HepG2 (cell line): Measurements from ENCODE around the gene DNAAF8. TPM values are rescaled to one million over a fixed set of nuclear protein-coding genes. Genes with fewer than 3 reads are reported as not detected.

Experiments used
- ATAC-seq: fragments of 200-7000 bp; cut with Tn5 transposase; 3 replicates; pipeline ENCODE4 v1.9.1; 2020; ENCODE audit warnings: mild to moderate bottlenecking, moderate library complexity
- BruUV-seq: library from RNA; stranded (reverse); fragments of 400-500 nt; replicated peaks from 2 replicates; lab custom pipeline; 2021; lab: Mats Ljungman, UMichigan
- CTCF ChIA-PET: fragments of 300-600 bp; formaldehyde crosslinking; extraction: SDS; loops from one replicate; lab custom pipeline; 2021; ENCODE audit warnings: low total read pairs, inconsistent platforms, low intra/inter-chr PET ratio; lab: Yijun Ruan, JAX
- POLR2A ChIA-PET: fragments of 350-600 bp; sonication (Branson Sonifier 250); formaldehyde crosslinking; loops from one replicate; lab custom pipeline; 2020; ENCODE audit warnings: antibody characterized with exemption, inconsistent platforms; lab: Yijun Ruan, JAX
- DNase-seq: peaks from one replicate; pipeline ENCODE4 v3.0.0-alpha.2; 2015; ENCODE audit warnings: low spot score
- FAIRE-seq: peaks from 3 replicates; lab custom pipeline; 2011; peaks lifted over from hg19 to GRCh38; lab: Jason Lieb, UNC
- H2AFZ ChIP-seq: one replicate; pipeline ENCODE4 v1.6.1; 2011; ENCODE audit warnings: low read length, inconsistent platforms
- H3K27ac ChIP-seq: fragments of 300-600 bp; 3 replicates; pipeline ENCODE4 v1.8.0; 2011; ENCODE audit warnings: mixed run types, mild to moderate bottlenecking, mixed read lengths, low read length, inconsistent platforms; ENCODE audit not compliant: insufficient read depth; ENCODE audit errors: extremely low read length
- H3K27me3 ChIP-seq, 2 experiments: fragments of 200-600 bp in 1 of 2; 2 replicates in 1 of 2; 3 replicates in 1 of 2; pipeline versions ENCODE4 v1.6.0 to v1.8.0; 2011; ENCODE audit warnings: low read length in 2 of 2, mild to moderate bottlenecking in 2 of 2, moderate library complexity in 2 of 2, inconsistent platforms in 1 of 2; ENCODE audit not compliant: insufficient read depth in 2 of 2, control insufficient read depth in 1 of 2
- H3K36me3 ChIP-seq, 2 experiments: fragments of 200-600 bp in 1 of 2; replicated peaks in 1 of 2; 2 replicates in 1 of 2; 3 replicates in 1 of 2; pipeline versions ENCODE4 v1.5.1 to v1.8.0; 2011; ENCODE audit warnings: low read length in 2 of 2, inconsistent platforms in 1 of 2; ENCODE audit not compliant: insufficient read depth in 2 of 2, control insufficient read depth in 1 of 2
- H3K4me1 ChIP-seq: 2 replicates; pipeline ENCODE4 v1.5.1; 2012; ENCODE audit warnings: low read length, inconsistent platforms; ENCODE audit not compliant: insufficient read depth
- H3K4me2 ChIP-seq: 2 replicates; pipeline ENCODE4 v1.6.0; 2011; ENCODE audit warnings: low read depth, low read length, inconsistent platforms
- H3K4me3 ChIP-seq, 3 experiments: fragments of 200-600 bp in 1 of 3; sonication (generic), shearing (Covaris generic) in 1 of 3; replicated peaks in 1 of 3; 2 replicates each; pipeline ENCODE4 v1.5.1; 2011 to 2016; ENCODE audit warnings: low read length in 3 of 3, inconsistent platforms in 2 of 3, low read depth in 2 of 3, mild to moderate bottlenecking in 2 of 3, control low read depth in 1 of 3, mixed read lengths in 1 of 3; ENCODE audit not compliant: insufficient read depth in 1 of 3
- H3K79me2 ChIP-seq: one replicate; pipeline ENCODE4 v1.6.1; 2011; ENCODE audit warnings: low read length, inconsistent platforms; ENCODE audit not compliant: insufficient read depth
- H3K9ac ChIP-seq: 2 replicates; pipeline ENCODE4 v1.6.0; 2011; ENCODE audit warnings: mild to moderate bottlenecking, low read depth, low read length, inconsistent platforms; ENCODE audit not compliant: insufficient read depth
- H3K9me3 ChIP-seq: 2 replicates; pipeline ENCODE4 v1.5.1; 2012; ENCODE audit warnings: mild to moderate bottlenecking, low read length
- H4K20me1 ChIP-seq: 2 replicates; pipeline ENCODE4 v1.6.0; 2011; ENCODE audit warnings: inconsistent platforms, mild to moderate bottlenecking, low read length, moderate library complexity; ENCODE audit not compliant: insufficient read depth
- FOXP1 ChIP-seq, 2 experiments: fragments of 450-650 bp in 1 of 2; IDR thresholded peaks; 2 replicates each; pipeline ENCODE4 v1.6.1; 2017 to 2018; ENCODE audit warnings: antibody characterized with exemption in 1 of 2
- MEIS2 ChIP-seq: sonication (generic); formaldehyde crosslinking; IDR thresholded peaks from 2 replicates; pipeline ENCODE4 v1.9.0; 2021; ENCODE audit warnings: mild to moderate bottlenecking, missing genetic modification reagents
- NR3C1 ChIP-seq: sonication (generic); formaldehyde crosslinking; IDR thresholded peaks from 2 replicates; pipeline ENCODE4 v1.4.0; 2020; ENCODE audit warnings: missing genetic modification reagents
- ZNF333 ChIP-seq: sonication (generic); formaldehyde crosslinking; IDR thresholded peaks from 2 replicates; pipeline ENCODE4 v1.4.0; 2020; ENCODE audit warnings: mild to moderate bottlenecking, missing genetic modification reagents, borderline replicate concordance
- ZNF343 ChIP-seq: sonication (generic); formaldehyde crosslinking; IDR thresholded peaks from 2 replicates; pipeline ENCODE4 v1.4.0; 2020; ENCODE audit warnings: mild to moderate bottlenecking, missing genetic modification reagents
- WGBS: methylation state at CpG from one replicate; pipeline ENCODE4 v1.1.6; 2017; ENCODE audit warnings: low lambda C conversion rate; 5-methylcytosine and 5-hydroxymethylcytosine counted together
- in situ Hi-C: cut with HindIII; loops from 2 replicates; pipeline ENCODE4 v1.10.0; 2017; ENCODE audit warnings: low pct_unique_long_range_greater_than_20kb; ENCODE audit not compliant: extremely low pct_ligation_motif_present
- intact Hi-C: fragments of 100-400 bp; cut with micrococcal nuclease; formaldehyde crosslinking; loops from one replicate; pipeline ENCODE4 v1.10.0; 2022; ENCODE audit not compliant: unreplicated experiment
- polyA plus RNA-seq, 8 experiments: library from polyadenylated mRNA; depleted of rRNA in 3 of 8; stranded (reverse) in 7 of 8; unstranded in 1 of 8; fragments of >200 nt; fragmentation: Illumina TruSeq in 4 of 8; extraction: Trizol in 4 of 8; gene quantifications; 2 replicates each; pipeline versions ENCODE4 v1.2.1 to v1.2.3, GENCODE V29; 2011 to 2016; ENCODE audit warnings: low read depth in 4 of 8, missing spikeins in 1 of 8, mixed read lengths in 1 of 8; ENCODE audit not compliant: insufficient read depth in 1 of 8
- total RNA-seq, 5 experiments: library from RNA; depleted of rRNA; stranded (reverse); fragments of >200 nt; fragmentation: Illumina TruSeq; extraction: Trizol; gene quantifications; 2 replicates each; pipeline ENCODE4 v1.2.3, GENCODE V29; 2016; ENCODE audit warnings: low read depth in 1 of 5
- TF ChIP-seq, protein P1 (sequence below): sonication (generic); formaldehyde crosslinking; IDR thresholded peaks from 2 replicates; pipeline ENCODE4; 2020; ENCODE audit warnings: missing genetic modification reagents, mild to moderate bottlenecking, borderline replicate concordance
- TF ChIP-seq, protein P2 (sequence below): sonication (generic); formaldehyde crosslinking; IDR thresholded peaks from 2 replicates; pipeline ENCODE4 v1.8.1; 2023; ENCODE audit warnings: missing genetic modification reagents, mild to moderate bottlenecking, borderline replicate concordance

The DNAAF8 gene
- total and polyA plus RNA-seq, 2 of the 13 experiments (the other 11 are each of a cell fraction or from before 2014, with no cell fraction given) = 0.44 TPM; not detected in 1

DNA sequence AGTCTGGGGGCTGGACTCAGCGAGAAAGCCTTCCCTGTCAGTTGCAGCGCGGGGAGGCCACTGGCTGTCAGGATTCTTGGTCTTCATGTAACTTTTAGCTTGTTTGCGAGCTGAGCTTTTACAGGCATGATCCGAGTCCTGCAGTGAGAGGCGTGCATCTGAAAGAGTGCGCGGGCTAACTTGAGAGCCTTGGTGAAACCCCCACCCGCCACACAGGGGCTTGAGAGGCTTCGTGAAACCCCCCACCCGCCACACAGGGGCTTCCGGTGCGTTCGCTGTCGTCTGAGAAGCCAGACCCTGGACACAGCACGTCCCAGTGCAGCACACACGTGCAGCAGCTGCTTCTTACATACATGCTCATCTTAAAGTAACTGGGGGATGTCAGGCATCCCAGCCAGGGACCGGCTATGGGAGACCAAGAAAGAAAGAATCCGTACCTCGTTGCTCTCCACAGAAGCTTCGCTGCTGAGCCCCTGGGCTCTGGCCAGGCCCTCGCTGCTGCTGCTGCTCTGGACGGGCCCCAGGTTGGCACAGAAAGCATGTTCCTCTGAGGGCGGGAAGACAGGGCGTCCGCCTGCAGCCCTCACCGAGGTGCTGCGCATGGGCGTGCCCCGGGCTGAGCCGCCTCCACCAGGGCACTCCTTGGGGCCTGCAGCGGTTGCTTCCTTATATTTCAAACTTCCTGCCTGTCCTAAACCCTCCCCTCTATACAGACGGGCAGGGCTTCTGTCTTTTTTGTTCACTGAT, 33.2 kb upstream of the DNAAF8 start:
- no peak overlapping the region for H3K4me2 ChIP-seq
- in situ Hi-C loops (no loop called here), intact Hi-C loops (no loop called here)
- no peaks in the 10 kb centered on the region for H3K9me3 ChIP-seq
- H2AFZ ChIP-seq = no peak overlapping the region
- no peaks in the 10 kb centered on the region for H3K79me2 ChIP-seq
- peaks cover 34% of the 10 kb centered on the region for H3K4me1 ChIP-seq
- no peak overlapping the region for H3K4me3 ChIP-seq
- no peaks in the 10 kb centered on the region for H4K20me1 ChIP-seq
- CTCF ChIA-PET = no interaction called here
- TF ChIP-seq, protein P1, sequence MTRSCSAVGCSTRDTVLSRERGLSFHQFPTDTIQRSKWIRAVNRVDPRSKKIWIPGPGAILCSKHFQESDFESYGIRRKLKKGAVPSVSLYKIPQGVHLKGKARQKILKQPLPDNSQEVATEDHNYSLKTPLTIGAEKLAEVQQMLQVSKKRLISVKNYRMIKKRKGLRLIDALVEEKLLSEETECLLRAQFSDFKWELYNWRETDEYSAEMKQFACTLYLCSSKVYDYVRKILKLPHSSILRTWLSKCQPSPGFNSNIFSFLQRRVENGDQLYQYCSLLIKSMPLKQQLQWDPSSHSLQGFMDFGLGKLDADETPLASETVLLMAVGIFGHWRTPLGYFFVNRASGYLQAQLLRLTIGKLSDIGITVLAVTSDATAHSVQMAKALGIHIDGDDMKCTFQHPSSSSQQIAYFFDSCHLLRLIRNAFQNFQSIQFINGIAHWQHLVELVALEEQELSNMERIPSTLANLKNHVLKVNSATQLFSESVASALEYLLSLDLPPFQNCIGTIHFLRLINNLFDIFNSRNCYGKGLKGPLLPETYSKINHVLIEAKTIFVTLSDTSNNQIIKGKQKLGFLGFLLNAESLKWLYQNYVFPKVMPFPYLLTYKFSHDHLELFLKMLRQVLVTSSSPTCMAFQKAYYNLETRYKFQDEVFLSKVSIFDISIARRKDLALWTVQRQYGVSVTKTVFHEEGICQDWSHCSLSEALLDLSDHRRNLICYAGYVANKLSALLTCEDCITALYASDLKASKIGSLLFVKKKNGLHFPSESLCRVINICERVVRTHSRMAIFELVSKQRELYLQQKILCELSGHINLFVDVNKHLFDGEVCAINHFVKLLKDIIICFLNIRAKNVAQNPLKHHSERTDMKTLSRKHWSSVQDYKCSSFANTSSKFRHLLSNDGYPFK (CRISPR knock-in tag) = no peak
- TF ChIP-seq ZNF343 (CRISPR knock-in tag) (no peak), MEIS2 (CRISPR knock-in tag) (no peak), ZNF333 (no peak), NR3C1 (CRISPR knock-in tag) (no peak), FOXP1 (IDR thresholded peaks at IDR 0.05) (no peak), FOXP1 (CRISPR knock-in tag; IDR thresholded peaks at IDR 0.05) (no peak)
- TF ChIP-seq, protein P2, sequence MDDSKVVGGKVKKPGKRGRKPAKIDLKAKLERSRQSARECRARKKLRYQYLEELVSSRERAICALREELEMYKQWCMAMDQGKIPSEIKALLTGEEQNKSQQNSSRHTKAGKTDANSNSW (CRISPR knock-in tag) = no peak
- peaks cover 30 to 61% of the 10 kb centered on the region in 2 experiments for H3K36me3 ChIP-seq
- no peak overlapping the region for H3K27ac ChIP-seq
- POLR2A ChIA-PET = interaction anchor here (1.6 kb wide), 1 partner anchor 8 kb away, joined by 8 read pairs; the partner anchor contains the start of gene NUDT16L1
- BruUV-seq = no TSS peak
- ATAC-seq (no peak), DNase-seq (no peak), FAIRE-seq (no peak)
- H3K27me3 ChIP-seq = no peaks in the 10 kb centered on the region
- H3K9ac ChIP-seq = no peak overlapping the region
- WGBS = 90% methylated on average over 11 of the region's 33 CpGs
